Frontal cortex (tissue), 4 donors: ENCODE measurements around the gene TEDC1. TPM values are rescaled to one million over a fixed set of nuclear protein-coding genes. Genes with fewer than 3 reads are reported as not detected.
A peak's percentile ranks its signal among the peaks of the same experiment; 100 is the strongest.

ENCODE experiments used
- DNase-seq, 2 donors: peaks; one replicate each; pipeline ENCODE4 v3.0.0; 2012; ENCODE audit warnings: low spot score in 2 of 2
- FAIRE-seq: peaks from 2 replicates; lab custom pipeline; 2012; peaks lifted over from hg19 to GRCh38; lab: Jason Lieb, UNC
- total RNA-seq: library from RNA; depleted of rRNA; stranded (reverse); fragments of >200 nt; gene quantifications from one replicate; pipeline ENCODE4 v1.2.3, GENCODE V29; 2014
- donor health status: control.
- donor health status: control.
- donor health status: control.

TEDC1 gene
- total RNA-seq, 1 donor from 2014 or later = 5.7 TPM

DNA sequence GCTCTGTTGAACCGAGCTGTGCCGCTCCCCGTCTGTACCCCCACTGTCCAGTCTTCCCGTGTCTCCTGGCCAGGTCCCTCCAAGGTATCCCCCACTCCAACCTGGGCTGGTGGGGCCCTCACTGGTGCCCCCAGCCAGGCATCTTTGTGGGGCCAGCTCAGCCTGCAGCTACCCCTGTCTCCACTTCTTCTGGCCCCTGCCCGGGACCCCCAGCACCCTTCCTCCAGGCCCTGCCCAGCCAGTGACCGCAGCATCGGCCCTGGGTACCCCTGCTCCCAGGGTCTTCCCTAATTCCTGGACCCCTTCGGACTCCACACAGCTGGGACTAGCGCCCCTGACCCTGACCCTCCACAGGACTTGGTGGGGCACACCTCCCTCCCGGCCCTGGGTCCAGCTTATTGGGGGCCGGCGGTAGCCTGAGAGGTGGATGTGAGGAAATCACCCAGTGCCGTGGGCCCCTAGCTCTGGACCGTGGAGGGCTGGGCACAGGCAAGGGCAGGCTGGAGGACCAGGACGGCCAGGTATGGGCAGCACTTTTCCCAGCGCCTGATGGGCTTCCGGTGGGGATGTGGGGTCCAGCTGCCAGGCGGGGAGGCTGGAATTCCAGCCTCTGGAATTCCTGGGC lies 8.4 kb upstream of the TEDC1 start:
- FAIRE-seq = no peak
- DNase-seq = no peak

DNA sequence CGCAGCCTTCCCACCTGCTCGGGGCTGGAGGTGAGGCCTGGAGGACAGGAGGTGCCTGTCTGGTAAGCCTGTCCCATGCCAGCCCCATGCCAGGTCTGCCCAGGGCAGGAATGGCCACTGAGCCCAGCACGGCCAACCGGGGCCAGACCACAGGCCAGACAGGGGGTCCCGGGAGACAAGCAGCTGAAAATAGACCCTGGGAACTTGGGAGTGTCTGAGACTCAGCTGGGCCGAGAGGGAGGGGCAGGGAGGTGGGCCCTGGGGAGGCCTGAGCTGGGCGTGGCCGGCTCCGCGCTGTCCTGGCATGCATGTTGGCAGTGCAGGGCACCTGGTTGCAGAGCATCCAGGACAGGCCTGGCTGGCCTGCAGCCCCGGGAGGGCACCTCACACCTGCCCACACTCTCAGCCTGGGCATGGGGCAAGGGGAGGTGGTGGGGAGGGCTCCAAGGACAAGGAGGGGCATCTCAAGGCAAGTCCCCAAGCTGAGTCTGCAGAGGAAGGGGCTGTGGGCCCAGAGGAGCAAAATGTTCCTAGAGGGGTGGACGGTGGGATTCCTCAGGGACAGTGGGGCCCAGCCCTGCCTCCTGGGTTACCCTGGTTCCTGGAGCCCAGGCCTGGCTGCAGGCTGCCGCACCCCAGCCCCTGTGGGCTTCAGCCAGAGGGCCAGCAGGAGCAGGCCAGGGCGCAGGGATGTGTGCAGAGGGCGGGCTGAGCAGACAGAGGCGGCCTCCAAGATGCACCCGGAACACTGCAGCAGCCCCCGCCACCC lies 7.6 kb upstream of the TEDC1 start:
- FAIRE-seq (no peak), DNase-seq (no peak)

DNA sequence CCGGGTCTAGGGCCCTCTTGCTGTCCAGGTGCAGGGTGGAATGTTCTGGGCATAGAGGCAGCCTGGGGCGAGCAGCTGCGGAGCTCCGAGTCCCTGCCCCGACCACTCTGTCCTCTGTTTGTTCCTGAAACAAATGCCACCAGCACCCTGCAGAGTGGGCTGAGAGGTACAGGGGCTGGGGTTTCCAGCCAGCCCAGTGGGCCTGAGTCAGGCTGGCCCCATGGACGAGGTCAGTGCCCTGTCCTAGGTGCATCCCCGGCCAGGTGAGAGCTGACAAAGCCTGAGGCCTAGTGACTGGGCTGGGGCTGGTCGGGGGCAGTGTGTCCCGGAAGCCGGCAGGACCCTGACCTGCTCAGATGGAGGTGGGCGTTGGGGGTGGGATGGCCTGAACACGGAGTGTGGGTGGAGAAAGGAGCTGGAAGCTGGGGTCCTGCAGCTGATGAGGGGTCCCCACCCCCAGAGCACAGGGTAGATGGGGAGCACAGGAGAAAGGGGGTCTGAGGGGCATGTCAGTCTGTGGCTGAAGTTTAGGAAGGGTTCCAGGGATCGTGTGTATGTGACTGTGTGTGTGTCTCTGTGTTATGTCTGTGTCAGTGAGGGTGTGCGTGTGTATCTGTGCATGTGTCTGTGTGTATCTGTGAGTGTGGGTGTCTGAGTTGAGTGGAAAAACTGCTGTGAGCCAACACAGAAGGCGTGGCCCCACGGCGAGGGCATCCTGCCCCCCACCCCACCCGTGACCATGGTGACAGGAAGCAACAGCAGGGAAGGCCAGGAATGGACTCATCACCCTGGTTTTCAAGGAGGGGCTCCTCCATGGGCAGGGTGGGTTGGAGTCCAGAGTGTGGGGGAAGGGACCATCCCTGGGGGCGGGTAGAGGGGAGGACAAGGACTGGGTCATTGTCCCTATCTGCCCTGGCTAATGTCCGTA lies 6.7 kb upstream of the TEDC1 start:
- FAIRE-seq (no peak), DNase-seq (no peak)

DNA sequence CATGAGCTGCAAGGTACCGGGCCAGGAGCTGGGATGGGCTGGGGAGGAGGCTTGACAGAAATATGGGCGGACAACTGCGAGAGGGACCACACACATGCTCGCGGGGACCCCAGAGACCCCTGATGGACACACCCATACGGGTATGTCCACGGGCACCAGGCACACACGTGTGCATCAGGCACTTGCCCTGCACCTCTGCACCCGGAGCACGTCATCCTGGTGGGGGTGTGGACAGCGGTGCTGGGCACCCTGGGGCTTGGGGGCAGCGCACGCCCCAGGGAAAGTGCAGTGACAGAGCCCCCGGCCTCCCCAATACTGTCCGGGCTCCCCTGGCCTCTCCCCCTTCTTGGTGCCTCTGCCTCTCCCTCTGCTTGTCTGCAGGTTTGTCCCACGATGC lies 6.1 kb upstream of the TEDC1 start:
- DNase-seq (no peak), FAIRE-seq (no peak)

DNA sequence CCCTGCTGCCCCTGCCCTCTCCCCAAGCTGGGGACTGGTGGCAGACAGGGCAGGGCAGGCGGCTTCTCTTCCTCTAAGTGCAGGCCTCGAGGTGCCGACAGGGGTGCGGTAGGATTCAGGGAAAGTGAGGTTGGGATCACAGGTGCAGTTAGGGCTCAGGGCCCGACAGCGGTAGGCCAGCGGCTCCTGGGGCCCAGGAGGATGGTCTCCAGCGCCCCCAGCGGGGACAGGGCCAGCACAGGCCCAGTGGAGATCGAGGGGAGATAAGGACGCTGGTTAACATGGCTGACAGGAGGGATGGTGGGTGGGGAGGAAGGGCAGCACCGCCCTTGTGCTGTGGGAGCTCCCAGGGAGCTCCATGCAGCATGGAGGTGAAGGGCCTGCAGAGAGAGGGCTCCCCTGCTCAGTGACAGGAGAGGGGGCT lies 5.3 kb upstream of the TEDC1 start:
- DNase-seq (no peak), FAIRE-seq (no peak)

DNA sequence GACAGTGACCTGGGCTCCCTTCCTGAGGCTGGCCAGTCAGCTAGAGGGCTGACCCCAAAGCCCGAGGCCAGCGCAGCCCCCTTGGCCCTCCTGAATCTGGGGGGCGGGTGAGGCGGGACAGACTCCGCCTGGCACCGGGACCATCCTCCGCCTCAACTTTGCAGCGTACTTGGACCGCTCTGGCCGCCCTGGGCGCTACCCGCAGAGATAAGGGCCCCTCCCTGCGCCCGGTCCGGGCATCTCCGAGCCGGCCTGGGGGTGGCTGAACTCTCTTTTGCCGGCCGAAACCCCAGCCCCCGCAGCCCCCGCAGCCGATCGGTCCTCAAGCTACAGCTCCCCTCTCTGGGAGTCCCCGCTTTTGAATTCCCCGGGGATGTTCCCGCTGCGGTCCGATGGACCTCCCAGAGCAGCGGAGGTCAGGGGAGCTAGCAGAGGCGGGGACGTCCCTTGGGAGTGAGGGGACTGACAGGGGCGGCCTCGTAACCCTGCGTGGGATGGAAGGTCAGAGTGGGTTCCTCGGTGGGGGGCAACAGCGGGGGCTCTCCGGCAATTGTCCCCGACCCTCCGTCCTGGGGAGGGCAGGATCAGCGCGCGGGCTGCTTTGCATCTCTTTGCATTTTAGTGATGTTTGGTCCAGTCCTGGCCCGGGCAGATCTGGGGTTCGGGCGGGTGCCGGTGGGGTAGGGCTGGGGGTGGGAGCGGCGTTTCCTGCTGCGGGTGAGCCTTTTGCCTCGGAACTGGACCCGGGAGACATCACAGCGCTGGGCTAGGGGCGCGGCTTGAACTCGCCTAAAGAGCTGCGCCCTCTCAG lies 4.7 kb upstream of the TEDC1 start, which contains the start of gene CRIP1:
CRIP1 (plus strand) TSS at position 724 of the 811 bp plus-strand sequence. CDS start 374 bp downstream, outside the sequence.
- no peak for FAIRE-seq
- no peak for DNase-seq

DNA sequence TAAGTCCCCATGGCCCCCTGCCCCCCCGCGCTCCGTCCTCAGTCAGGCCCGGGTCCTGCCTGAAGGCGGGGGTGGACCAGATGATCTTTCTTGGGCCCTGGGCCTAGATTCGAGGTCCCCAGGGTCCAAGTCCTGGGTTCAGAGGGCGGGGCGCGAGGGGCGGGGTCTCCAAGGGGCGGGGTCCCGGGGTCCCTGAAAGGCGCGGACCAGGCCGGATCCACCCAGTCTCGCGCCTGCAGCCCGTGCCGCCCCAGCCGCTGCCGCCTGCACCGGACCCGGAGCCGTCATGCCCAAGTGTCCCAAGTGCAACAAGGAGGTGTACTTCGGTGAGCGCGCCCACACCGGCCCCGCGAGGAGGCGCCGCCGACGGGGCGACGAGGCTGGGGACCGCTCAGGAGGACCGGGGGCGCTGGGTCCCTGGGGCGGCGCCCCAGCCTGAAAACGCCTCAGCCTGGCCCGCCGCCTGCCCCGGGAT lies 4.0 kb upstream of the TEDC1 start:
- DNase-seq (no peak), FAIRE-seq (no peak)

DNA sequence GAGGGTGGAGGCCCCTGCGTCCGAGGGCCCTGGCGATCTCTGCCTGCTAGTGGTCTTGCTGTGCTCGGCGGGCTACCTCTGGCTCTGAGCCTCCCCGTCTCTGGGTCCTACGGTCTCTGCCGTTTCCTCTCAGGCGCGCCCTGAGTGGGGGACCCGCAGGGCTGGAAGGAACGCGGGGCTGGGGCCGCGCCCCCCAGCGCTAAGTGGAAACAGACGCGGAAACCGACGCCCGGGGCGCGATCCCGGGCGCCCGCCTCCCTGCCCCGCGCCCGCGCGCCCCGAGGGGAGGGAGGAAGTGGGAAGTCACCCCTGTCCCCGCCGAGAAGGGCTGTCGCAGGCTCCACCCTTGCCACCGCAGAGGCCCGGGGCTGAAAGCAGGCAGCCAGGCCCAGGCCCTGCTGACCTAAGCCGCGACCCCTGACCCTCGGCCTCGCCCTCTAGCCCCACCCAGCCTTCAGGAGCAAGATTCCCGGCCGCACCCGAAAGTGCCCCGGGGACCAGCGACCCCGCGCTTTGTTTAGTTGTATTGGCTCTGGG lies 3.5 kb upstream of the TEDC1 start:
- DNase-seq (no peak), FAIRE-seq (no peak)

DNA sequence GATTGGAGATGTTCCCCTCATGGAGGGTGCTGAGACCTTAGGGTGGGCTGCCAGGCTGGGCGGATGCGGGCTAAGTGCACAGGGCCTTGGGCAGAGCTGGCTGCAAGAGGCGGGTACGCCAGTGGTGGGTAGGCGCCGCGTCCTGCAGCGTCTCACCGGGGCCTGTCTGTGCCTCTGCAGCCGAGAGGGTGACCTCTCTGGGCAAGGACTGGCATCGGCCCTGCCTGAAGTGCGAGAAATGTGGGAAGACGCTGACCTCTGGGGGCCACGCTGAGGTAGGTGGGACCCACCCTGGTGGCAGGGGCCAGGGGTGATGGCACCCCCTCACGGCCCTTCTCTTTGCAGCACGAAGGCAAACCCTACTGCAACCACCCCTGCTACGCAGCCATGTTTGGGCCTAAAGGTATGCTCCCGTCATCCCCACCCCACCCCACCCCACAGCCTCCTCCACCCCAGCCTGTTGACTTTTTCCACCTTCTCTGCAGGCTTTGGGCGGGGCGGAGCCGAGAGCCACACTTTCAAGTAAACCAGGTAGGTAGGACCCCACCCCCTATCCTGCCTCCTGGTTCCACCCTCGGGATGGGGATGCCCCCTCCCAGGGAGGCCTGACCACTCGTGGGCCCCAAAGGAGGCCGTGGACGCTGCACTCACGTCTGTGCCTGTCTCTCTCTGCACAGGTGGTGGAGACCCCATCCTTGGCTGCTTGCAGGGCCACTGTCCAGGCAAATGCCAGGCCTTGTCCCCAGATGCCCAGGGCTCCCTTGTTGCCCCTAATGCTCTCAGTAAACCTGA lies 2.9 kb upstream of the TEDC1 start:
- no peak for FAIRE-seq
- no peak for DNase-seq

DNA sequence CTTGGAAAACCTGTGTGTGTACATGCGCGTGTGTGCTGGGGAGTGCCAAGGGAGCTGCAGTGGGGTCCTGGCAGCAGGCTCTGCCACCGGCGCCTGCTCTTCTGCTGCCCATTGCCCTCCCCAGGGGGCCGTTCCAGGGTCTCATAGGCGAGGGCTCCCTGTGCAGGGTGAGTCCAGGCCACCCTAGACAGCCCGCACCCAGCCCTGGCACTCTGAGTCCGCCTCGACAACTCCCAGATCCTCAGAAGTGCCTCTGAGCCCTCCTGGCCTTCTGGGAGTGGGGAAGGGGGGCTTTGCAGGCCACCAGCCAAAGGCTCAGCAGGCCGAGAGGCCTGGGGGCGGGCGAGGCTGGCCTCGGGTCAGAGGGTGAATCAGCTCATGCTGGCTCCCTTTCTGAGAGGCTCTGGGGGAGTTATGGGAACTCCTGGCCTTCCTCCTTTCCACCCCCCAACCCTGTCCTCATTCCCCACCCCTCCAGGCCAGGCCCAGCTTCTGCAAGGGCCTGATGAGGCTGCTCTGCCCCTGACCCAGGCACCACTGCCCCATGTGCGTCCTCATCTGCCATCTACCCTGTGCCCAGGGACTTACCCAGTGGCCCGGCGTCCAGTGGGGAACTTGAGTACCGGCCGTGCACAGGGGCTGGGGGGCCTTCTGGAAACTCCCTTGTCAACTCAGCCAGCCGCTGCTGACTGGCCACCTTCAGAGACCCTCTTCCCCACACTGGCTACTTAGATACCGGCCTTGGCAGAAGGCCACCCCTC lies 2.1 kb upstream of the TEDC1 start:
- DNase-seq = no peak
- FAIRE-seq = no peak

DNA sequence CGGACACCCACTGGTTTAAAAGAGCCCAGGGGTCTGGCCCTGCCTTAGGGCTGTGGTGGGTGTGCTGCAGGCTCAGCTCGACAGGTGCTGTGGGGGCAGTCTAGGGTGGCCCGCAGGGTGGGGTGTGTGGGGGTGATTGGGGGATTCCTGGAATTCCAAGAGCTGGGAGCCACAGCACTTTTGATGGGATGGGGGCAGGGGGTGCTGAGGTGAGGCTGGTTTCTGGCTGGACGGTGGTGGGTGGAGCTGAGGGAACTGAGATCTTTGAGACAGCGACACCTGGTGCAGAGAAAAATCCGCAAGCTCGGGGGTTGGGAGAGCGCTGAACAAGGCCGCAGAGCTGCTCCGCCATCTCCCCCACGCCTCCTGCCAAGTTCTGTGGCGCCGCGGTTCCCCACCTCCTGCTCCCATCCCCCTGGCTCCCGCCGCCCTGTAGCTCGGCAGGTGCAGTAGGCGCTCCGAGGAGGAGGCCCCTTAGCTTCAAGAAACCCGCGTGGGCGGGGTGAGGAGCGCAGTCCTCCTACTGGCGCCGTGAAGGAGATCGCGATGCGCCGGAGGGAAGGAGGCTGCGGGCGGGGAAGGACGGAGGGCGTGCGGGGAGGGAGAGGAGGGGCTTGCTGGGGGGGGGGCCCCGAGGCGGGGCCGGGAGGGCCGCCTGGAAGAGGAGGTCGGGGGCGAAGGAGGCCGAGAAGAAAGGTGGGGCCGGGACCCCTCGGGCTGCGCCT lies 1.3 kb upstream of the TEDC1 start:
- DNase-seq (peak; percentile 79 to 80), FAIRE-seq (no peak)

DNA sequence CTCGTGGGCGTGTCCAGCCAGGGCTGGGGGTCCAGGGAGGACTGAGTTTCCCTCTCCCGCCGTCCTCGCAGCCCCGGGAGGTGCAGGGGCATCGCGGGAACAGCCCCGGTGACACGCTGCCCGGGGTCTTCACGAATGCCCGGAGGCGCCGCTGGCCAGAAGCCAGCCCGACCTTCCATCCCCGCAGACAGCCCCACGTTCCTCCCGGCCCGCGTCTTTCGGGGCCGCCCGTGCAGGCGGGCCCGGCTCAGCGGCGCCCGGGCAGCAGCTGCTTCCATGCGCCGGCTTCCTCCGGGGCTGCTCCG lies 827 bp upstream of the TEDC1 start:
- no peak for FAIRE-seq
- DNase-seq = no peak

DNA sequence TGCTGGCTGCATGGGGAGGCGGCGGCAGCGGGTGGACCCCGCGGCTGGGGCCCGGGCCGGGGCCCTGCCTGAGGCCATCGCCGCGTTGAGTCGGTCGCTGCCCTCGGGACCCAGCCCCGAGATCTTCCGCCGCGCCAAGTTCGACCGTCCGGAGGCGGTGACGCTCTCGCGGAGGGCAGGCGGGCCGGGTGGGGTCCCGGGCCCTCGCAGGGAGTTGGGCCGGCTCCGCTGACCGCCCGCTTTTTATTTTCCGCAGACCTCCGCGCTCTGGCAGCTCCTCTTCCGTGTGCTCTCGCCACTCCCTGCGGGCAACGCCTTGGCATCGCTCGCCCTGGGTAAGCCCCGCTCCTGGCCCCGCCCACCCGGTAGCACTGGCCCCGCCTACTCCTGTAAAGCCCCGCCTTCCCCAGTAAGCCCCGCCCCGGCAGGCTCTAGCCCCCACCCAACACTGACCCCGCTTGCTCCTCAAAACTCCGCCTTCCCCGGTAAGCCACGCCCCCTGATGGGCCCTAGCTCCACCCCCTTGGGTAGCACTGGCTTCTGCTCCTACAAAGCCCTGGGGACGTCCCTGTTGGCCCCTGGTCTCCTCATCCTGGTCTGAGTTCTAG lies 424 bp downstream of the TEDC1 start:
- FAIRE-seq = no peak

DNA sequence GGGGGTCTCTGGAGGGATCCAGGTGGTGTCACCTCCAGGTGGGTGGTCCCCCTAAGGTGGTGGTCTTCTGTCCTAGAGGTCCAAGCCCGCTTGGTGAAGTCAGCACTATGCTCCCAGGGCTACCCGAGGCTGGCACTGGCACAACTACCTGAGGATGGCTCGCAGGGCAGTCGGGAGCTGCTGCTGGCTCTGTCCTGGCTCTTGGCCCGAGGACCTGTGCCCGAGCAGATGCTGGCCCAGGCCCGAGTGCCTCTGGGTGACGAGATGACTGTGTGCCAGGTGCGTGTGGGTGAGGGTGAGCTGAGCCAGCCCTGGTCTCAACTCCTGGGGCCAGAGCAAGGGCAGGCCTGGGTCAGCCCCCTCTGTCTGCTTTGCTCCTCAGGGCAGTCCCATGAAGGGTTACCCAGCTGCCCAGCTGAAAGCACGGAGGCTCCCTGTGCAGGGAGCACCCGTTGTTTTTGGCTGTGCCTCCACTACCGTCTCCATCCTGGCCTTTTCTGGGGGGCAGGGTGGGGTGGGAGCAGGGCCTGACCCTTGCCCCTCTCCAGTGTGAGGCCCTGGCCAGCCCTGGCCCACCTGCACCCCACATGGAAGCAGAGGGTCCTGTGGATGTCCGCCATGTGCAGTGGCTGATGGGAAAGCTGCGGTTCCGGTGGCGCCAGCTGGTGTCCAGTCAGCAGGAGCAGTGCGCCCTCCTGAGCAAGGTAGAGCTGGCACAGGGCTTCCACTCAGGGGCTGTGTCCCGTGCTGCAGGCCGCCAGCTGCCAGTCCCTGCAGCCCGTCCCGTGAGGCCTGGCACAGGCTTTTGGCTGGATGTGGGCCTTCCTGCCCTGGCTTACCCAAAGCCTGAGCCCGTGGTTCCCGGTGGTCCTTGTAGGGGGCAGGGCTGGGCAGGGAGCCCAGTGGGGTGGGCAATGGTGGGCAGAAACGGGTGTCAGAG lies 1.3 kb downstream of the TEDC1 start:
- DNase-seq (no peak), FAIRE-seq (no peak)

More for the DNA sequence above, 424 bp downstream of the TEDC1 start:
- peak in 1 of 2 donors; percentile 69 for DNase-seq

DNA sequence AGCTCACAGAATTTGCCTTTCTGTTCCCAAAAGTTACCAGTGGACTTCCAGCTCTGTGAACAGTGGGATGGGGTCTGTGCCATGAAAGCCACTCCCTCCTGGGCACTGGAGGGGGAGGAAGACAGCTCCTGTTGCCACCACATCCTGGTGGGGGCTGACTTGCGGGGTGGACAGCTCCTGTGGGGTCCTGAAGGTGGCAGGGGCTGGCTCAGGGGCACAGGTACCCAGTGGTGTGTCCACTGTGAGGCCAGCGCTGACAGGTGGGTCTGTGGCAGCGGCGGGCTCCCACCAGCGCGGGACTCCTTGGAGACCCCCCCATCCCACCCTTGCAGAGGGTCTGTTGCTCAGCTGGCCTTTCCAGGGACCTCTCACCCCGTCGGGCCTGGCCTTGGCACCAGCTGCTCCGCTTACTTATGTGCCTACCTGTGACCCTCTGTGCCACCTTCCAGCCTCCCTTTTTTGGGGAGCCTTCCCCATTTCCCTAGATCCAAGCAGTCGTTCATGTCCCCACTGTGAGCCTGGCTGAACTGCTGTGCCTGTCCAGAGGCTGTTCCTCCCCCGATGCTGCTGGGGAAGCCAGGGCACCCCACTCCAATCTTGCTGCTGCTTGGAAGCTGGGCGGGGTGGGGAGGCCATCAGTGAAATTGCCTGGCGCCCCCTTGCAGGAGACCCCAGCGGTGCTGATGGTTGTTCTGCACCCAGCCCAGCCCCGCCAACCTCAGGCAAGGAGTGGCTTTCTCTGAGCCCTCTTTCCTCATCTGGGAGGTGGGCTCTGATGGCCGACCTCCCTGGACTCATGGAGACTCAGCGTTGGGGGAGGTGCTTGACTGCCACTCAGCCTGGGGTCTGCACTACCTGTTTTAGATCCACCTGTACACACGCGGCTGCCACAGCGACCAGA lies 2.2 kb downstream of the TEDC1 start:
- FAIRE-seq (no peak), DNase-seq (no peak)
